Bronchial epithelial cell (primary cell): ENCODE results near the gene MYH11. TPM values are rescaled to one million over a fixed set of nuclear protein-coding genes. Genes with fewer than 3 reads are reported as not detected.

ENCODE experiments used
- DNase-seq: peaks from one replicate; pipeline ENCODE4 v3.0.0-alpha.2; 2010; ENCODE audit warnings: low read depth
- FAIRE-seq: peaks from 2 replicates; lab custom pipeline; 2011; peaks lifted over from hg19 to GRCh38; lab: Jason Lieb, UNC
- H3K27me3 ChIP-seq: 2 replicates; pipeline ENCODE4 v1.5.1; 2011; ENCODE audit warnings: low read length; ENCODE audit not compliant: control insufficient read depth, insufficient read depth
- H3K36me3 ChIP-seq: 2 replicates; pipeline ENCODE4 v1.5.1; 2011; ENCODE audit warnings: low read length; ENCODE audit not compliant: control insufficient read depth, insufficient read depth
- H3K4me3 ChIP-seq: 2 replicates; pipeline ENCODE4 v1.5.1; 2011; ENCODE audit warnings: mild to moderate bottlenecking, low read depth, low read length, control low read depth
- total RNA-seq: library from RNA; depleted of rRNA; stranded (reverse); fragments of >200 nt; gene quantifications from 2 replicates; pipeline ENCODE4 v1.2.1, GENCODE V29; 2014
- TF ChIP-seq, protein P1 (sequence below): IDR thresholded peaks from 2 replicates; pipeline ENCODE4 v1.5.1; 2011; ENCODE audit warnings: mild to moderate bottlenecking, moderate library complexity, low read length, control low read depth, inconsistent platforms; ENCODE audit not compliant: insufficient read depth, severe bottlenecking

The MYH11 gene
- total RNA-seq, 1 donor from 2014 or later, result under 0.01 TPM

DNA sequence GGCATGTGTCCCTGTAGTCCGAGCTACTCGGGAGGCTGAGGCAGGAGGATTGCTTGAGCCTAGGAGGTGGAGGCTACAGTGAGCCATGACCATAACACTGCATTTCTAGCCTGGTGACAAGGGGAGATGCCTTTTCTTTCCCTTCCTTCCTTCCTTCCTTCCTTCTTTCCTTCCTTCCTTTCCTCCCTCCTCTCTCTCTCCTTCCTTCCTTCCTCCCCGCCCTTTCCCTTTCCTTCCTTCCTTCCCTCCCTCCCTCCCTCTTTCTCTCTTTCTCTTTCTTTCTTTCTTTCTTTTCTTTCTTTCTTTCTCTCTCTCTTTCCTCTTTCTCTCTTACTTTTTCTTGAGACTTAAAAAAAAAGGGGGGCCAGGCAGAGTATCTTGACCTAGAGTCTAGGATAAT, 34.7 kb upstream of the MYH11 start:
- Histone ChIP-seq H3K27me3 (no peaks in the 10 kb centered on the region), H3K36me3 (no peaks in the 10 kb centered on the region), H3K4me3 (no peak overlapping the region)
- DNase-seq (no peak), FAIRE-seq (no peak)
- TF ChIP-seq, protein P1, sequence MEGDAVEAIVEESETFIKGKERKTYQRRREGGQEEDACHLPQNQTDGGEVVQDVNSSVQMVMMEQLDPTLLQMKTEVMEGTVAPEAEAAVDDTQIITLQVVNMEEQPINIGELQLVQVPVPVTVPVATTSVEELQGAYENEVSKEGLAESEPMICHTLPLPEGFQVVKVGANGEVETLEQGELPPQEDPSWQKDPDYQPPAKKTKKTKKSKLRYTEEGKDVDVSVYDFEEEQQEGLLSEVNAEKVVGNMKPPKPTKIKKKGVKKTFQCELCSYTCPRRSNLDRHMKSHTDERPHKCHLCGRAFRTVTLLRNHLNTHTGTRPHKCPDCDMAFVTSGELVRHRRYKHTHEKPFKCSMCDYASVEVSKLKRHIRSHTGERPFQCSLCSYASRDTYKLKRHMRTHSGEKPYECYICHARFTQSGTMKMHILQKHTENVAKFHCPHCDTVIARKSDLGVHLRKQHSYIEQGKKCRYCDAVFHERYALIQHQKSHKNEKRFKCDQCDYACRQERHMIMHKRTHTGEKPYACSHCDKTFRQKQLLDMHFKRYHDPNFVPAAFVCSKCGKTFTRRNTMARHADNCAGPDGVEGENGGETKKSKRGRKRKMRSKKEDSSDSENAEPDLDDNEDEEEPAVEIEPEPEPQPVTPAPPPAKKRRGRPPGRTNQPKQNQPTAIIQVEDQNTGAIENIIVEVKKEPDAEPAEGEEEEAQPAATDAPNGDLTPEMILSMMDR, result no peak

DNA sequence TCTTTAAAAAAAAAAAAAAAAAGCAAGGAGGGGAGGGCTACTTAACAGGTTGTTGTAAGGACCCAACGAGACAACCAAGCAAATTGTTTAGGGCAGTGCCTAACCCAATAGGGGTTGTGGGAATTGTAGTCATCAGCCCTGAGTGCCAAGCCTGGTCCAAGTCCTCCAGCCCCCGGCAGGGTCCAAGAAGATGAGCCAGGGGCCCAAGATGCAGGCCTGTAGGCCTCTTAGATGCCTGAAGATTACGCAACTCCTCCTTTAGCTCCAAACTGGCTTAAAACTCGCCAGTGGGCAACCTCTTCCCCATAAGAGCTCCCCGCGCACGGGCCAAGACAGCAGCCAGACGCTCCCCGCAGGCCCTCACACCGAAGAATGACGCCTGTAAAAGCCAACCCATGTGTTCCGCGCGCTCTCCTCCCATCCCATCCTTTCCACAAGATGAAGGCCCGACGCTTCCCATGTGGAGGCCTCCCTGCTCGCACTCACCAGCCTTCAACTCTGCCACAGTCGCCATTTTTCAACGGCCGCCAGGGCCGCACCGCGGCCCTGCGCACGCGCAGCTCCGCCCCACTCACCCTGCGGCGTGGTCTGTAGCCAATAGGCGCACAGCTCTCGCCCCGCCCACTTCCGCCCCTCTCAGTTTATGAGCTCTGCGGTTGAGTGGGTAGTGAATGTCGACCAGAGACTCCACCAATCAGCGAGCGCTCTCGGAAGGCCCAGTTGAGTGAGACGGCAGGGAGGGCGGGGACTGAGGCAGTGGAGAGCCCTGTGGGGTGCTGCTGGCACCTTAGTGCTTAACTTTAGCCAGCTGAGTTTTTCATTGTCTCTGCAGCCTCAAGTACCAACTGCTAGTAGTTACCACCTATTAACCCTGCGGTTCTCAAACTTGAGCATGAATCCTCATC, 31.5 kb upstream of the MYH11 start, which contains the start of gene CEP20:
TSS of gene CEP20 (minus strand) at position 532 of the 905 bp plus-strand sequence. CDS start at position 514, 18 bp downstream.
- Histone ChIP-seq H3K27me3 (no peaks in the 10 kb centered on the region), H3K4me3 (peak within 1 kb of the TSS; percentile 77), H3K36me3 (no peaks in the 10 kb centered on the region)
- FAIRE-seq (peak; percentile 23), DNase-seq (peak; percentile 97)
- TF ChIP-seq, protein P1, result peak; percentile 31

DNA sequence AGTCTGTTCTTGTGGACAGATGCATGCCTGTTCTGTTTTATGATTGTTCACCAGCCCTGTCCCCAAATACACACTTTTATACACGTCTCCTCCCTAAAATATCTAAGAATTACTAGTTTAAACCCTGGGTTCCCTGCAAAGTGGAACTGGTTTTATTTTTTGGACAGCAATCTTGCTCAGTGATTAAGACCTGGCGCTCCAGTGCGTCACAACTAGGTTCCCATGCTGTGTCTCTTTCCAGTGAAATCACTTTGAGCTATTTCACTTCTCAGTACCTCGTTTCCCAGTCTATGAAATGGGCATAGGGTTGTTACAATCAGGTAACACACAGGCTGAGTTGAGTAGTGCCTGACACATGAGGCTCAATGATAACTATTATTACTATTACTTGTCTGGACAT, 30.5 kb upstream of the MYH11 start:
- FAIRE-seq (no peak), DNase-seq (no peak)
- TF ChIP-seq, protein P1, result no peak
- Histone ChIP-seq H3K27me3 (no peaks in the 10 kb centered on the region), H3K4me3 (peak overlapping the region; percentile 77), H3K36me3 (peaks cover 1% of the 10 kb centered on the region)

DNA sequence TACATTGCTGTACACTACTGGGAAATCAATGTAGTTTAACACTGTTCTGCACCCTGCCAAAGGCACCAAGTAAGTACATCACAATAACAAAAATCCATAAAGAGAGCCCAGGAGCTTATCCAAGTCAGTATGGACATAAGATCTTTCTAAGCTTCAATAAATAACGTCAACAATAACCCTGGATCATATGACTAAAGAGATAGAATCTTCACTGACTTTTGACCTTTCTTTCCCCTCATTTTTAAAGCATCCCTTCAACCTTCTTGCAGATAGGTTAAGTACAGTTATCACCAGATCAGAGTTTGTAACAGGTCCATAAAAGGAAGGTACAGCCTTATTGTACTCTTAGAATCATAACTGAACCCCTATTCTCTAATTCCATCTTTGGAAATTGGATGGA, 29.2 kb upstream of the MYH11 start:
- H3K4me3 ChIP-seq, result no peak overlapping the region
- no peaks in the 10 kb centered on the region for H3K27me3 ChIP-seq
- FAIRE-seq, result no peak
- TF ChIP-seq, protein P1, result no peak
- peaks cover 3% of the 10 kb centered on the region for H3K36me3 ChIP-seq
- DNase-seq, result no peak

GRCh38 chr16:15885560-15886001, 28.8 kb upstream of the MYH11 start:
- no peak for FAIRE-seq
- no peak for DNase-seq
- no peaks in the 10 kb centered on the region for H3K27me3 ChIP-seq
- TF ChIP-seq, protein P1, result no peak
- no peak overlapping the region for H3K4me3 ChIP-seq
- H3K36me3 ChIP-seq, result peaks cover 3% of the 10 kb centered on the region

- DNase-seq, result no peak
- H3K27me3 ChIP-seq, result no peaks in the 10 kb centered on the region
- no peak overlapping the region for H3K4me3 ChIP-seq
- H3K36me3 ChIP-seq, result peaks cover 3% of the 10 kb centered on the region
- FAIRE-seq, result no peak
- TF ChIP-seq, protein P1, result no peak
Observed at GRCh38 chr16:15882563-15882962, 25.7 kb upstream of the MYH11 start.
